GM19324 (cell line): ENCODE data around the gene TELO2.

Experiments
- ATAC-seq: cut with Tn5 transposase; IDR thresholded peaks from one replicate; pipeline ENCODE4 v1.9.1; 2021; ENCODE audit warnings: mild to moderate bottlenecking, moderate library complexity; ENCODE audit not compliant: unreplicated experiment, low FRiP score

The TELO2 gene

GRCh38 chr16:1548727-1549126 lies 55.6 kb downstream of the TELO2 start:
- ATAC-seq, result no peak

DNA sequence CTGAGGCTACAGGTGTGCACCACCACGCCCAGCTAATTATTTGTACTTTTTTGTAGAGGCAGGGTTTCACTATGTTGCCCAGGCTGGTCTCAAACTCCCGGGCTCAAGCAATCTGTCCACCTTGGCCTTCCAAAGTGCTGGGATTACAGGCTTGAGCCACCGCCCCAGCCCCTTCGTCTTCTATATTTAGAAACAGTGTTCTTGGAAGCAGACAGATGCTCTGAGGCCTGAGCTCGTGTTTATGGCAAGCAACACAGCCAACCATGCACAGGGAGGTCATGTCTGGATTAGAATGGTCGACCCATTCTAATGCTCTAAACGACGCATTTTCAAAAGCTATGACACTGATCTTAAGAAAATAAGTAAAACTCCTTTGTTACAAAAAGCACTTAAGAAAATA lies 56.9 kb downstream of the TELO2 start:
- ATAC-seq, result no peak

- ATAC-seq, result no peak
Observed at GRCh38 chr16:1550696-1551095, 57.5 kb downstream of the TELO2 start.

DNA sequence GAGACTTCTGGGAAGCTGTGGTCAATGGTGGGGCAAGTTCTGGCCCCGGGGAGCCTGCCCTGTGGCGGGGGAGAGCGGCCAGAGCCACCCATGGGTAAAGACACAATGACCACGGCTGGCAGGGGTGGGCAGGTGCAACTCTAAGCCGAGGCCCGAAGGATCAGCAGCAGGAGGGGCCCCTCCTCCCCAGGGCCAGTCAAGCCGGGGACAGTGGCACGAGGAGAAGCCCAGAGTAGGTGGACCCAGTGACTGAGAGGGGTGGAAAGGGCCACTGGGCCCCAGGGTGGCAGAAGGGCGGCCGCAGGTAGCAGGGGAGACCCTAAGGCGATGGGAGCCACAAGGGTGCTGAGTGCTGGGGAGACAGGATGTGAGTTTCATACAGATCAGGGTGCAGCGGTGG lies 58.0 kb downstream of the TELO2 start:
- no peak for ATAC-seq

DNA sequence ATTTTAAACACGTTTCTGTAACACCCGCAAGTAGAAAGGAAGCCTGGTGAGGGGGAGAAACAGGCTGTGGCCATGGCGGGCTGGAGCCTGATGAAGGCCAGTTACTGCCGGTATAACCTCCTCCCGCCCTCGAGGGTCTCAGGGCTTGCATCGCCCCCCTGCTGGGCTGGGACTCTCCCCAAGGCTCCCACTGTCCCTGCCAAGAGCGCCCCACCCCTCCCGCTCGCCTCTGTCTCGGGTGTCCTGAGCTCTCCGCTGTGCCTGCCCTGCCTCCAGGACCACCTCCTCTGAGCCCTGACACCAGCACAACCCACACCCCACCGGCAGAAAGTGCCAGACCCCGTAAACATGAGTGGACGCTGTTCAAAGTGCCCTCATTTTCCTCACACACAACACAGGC lies 59.0 kb downstream of the TELO2 start:
- no peak for ATAC-seq

DNA sequence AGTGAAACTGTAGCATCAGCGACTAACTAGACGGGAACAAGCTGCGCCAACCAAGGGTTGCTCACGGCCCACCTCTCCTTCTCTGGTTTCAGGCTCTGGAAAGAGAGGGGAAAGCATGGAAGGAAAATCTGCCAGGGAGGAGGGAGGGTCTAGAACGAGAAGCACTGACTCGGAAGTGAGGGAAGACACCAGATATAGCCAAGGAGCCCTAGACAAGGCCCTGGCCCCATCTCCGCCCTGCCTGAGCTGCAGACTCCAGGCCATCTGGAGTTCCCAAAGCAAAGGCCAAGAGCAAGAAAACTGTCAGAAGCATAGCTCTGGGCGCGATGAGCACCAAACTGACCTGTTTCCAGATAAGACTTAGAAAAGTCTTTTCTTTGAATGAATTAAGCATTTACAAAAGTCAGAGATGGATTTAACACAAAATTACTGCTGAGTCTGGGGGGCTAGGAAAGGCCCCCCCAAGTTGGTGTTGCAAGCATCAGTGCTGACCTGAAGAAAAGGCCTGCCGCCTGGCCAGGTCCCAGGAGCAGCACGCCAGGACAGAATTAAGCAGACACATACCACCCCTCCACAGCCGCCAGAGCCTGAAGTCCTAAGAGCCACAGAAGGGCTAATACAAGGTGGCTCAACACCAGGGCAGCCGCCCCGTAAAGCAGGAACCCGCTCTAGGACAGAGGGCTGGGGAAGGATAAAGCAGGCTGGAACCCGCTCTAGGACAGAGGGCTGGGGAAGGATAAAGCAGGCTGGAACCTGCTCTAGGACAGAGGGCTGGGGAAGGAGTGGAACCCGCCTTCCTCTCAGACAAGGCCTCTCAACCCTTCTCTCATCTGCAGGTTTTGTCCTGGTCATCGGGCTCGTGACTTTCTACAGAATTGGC lies 61.0 kb downstream of the TELO2 start:
- no peak for ATAC-seq

DNA sequence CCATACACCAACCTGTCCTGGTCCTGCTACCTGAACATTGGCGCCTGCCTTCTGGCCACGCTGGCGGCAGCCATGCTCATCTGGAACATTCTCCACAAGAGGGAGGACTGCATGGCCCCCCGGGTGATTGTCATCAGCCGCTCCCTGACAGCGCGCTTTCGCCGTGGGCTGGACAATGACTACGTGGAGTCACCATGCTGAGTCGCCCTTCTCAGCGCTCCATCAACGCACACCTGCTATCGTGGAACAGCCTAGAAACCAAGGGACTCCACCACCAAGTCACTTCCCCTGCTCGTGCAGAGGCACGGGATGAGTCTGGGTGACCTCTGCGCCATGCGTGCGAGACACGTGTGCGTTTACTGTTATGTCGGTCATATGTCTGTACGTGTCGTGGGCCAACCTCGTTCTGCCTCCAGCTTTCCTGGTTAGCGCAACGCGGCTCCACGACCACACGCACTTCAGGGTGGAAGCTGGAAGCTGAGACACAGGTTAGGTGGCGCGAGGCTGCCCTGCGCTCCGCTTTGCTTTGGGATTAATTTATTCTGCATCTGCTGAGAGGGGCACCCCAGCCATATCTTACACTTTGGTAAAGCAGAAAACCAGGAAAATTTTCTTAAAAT lies 61.8 kb downstream of the TELO2 start:
- no peak for ATAC-seq

- no peak for ATAC-seq
Observed at GRCh38 chr16:1556254-1556653, 63.1 kb downstream of the TELO2 start.

DNA sequence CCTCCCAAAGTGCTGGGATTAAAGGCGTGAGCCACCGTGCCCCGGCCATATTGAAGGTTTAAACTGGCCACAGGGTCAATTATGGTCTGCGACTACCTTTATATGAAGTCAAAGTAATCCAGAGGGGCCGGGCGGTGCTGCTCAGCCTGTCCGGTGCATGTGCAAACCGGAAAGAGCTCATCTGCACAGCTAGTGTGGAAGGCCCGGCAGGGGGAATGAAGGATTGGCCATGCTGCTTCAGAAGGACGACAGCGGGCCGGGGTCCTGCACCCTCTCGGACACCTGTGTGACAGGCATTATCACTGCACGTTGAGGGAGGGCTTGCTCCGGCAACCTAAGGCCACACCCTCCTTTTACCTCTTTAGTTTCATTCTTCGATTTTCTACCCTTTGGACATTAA lies 63.9 kb downstream of the TELO2 start:
- no peak for ATAC-seq

DNA sequence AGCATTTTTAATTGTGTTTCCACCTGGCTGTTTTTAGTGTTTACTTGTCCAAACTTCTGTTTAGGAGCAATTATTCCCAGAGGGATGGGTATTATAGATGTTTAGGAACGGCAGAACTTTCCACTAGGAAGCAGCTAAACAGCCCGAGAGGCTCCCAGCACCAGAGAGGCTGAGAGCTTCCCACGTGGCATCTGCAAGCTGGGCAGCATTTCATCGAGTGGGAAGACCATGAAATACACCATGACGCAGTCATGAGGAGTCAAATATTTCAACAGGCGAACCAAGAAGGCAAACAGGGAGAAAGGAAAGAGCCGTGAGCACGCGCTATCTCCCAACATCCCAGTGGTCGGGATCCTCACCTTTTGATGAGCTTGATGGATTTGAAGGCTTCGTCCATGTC lies 64.4 kb downstream of the TELO2 start:
- no peak for ATAC-seq

DNA sequence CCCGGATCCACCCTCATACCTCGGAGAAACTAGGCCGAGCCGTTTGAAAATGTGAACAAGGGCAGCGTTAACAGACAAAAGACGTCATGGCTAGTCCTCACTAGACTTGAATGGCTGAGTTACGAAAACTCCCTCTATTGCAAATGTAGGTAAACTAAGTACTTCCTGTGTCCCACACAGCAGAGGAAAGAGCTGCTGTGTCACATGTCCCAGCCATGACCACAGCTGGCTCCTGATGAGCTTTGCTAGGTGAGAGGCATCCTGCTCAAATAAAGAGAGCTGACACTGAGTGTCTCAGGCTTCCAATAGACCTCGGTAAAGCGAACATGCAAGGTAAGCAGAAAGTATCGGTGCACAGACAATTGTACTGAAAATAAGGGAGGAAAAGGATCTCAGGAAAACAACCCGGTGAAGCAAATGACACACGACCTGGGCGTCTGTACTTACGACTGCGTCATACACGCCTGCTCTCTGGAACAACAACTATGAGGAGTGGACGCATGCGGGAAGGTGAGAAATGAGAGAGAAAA lies 66.4 kb downstream of the TELO2 start:
- ATAC-seq, result no peak
